Activated CD8-positive, alpha-beta T cell treated with anti-CD3 and anti-CD28 coated beads, Interleukin-2, amount 10 ng/mL, durations not matched to agents 7 days and 5 days (primary cell): ENCODE measurements around the gene MINAR1. TPM values are rescaled to one million over a fixed set of nuclear protein-coding genes. Genes with fewer than 3 reads are reported as not detected.

Experiments used
- ATAC-seq: fragments of 150-1000 bp; cut with Tn5 transposase; one replicate; pipeline ENCODE4 v1.10.0; 2021; ENCODE audit warnings: moderate library complexity
- CTCF ChIA-PET: fragments of 350-600 bp; sonication (Branson Sonifier 250); formaldehyde crosslinking; loops from one replicate; lab custom pipeline; 2021; ENCODE audit warnings: antibody characterized with exemption; lab: Charles Lee
- POLR2A ChIA-PET: fragments of 350-600 bp; sonication (Branson Sonifier 250); formaldehyde crosslinking; loops from one replicate; lab custom pipeline; 2021; ENCODE audit warnings: antibody characterized with exemption; lab: Charles Lee
- DNase-seq: peaks from one replicate; pipeline ENCODE4 v3.0.0-alpha.2; 2020
- H3K27ac Mint-ChIP-seq: one replicate; pipeline ENCODE4 v1.8.0; 2021; ENCODE audit warnings: mild to moderate bottlenecking, mixed read lengths
- H3K27me3 Mint-ChIP-seq: one replicate; pipeline ENCODE4 v1.8.0; 2021; ENCODE audit warnings: low read depth, mixed read lengths
- H3K36me3 Mint-ChIP-seq: one replicate; pipeline ENCODE4 v1.8.0; 2021; ENCODE audit warnings: low read depth, mixed read lengths
- H3K4me1 Mint-ChIP-seq: one replicate; pipeline ENCODE4 v1.8.0; 2021; ENCODE audit warnings: low read depth, mixed read lengths
- H3K4me3 Mint-ChIP-seq: one replicate; pipeline ENCODE4 v1.8.0; 2021; ENCODE audit warnings: mild to moderate bottlenecking, mixed read lengths
- H3K9me3 Mint-ChIP-seq: one replicate; pipeline ENCODE4 v1.8.0; 2022; ENCODE audit warnings: mixed read lengths; ENCODE audit not compliant: insufficient read depth
- total RNA-seq, 2 experiments: library from RNA; stranded (reverse); gene quantifications; one replicate each; pipeline ENCODE4 v1.2.3, GENCODE V29; 2021

MINAR1 gene
- total RNA-seq, 2 experiments from 2014 or later = 0.57 to 0.71 TPM

DNA sequence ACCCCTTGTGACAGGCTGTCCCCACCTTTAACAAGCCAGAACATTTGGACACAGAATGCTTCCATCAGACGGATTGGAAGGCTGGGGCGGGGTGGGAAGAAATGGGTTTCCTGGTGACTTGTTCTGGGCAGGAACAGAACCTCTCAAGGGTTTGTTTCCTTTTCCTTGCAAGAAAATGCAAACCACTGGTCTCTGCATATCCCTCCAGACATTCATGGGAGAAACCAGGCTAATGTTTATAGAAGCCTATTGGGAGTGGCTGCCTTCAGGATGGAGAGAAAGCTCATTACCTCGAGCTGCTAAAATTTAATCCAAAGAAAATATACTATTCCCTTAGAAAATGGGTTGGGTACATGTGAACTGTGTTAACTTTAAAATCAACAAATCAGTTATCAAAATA lies 21.9 kb downstream of the MINAR1 start:
- Mint-ChIP-seq H3K36me3 (no peaks in the 10 kb centered on the region), H3K27ac (no peak overlapping the region), H3K27me3 (peaks cover 5% of the 10 kb centered on the region), H3K9me3 (no peaks in the 10 kb centered on the region), H3K4me3 (no peak overlapping the region), H3K4me1 (no peaks in the 10 kb centered on the region)
- ATAC-seq = no peak
- no peak for DNase-seq
- ChIA-PET POLR2A (no interaction called here), CTCF (no interaction called here)

DNA sequence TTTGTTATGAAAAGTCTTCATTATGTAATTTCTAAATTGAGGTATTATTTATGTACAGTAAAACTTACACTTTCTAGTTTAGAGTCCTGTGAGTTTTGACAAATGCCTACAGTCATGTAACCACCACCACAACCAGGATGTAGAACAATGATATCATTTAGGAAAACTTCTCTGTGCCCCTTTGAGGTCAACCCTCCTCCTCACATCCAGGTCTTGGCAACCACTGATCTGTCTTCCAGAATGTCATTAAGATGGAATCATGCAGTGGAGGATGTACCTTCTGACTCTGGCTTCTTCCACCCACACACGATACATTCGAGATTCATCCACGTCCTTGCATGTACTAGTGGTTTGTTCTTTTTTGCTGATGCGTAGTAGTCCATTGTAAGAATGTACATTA lies 23.2 kb downstream of the MINAR1 start:
- H3K27ac Mint-ChIP-seq = no peak overlapping the region
- ChIA-PET CTCF (no interaction called here), POLR2A (no interaction called here)
- H3K4me1 Mint-ChIP-seq = no peaks in the 10 kb centered on the region
- H3K27me3 Mint-ChIP-seq = peaks cover 2% of the 10 kb centered on the region
- no peak overlapping the region for H3K4me3 Mint-ChIP-seq
- no peaks in the 10 kb centered on the region for H3K36me3 Mint-ChIP-seq
- H3K9me3 Mint-ChIP-seq = no peaks in the 10 kb centered on the region
- DNase-seq = no peak
- no peak for ATAC-seq

DNA sequence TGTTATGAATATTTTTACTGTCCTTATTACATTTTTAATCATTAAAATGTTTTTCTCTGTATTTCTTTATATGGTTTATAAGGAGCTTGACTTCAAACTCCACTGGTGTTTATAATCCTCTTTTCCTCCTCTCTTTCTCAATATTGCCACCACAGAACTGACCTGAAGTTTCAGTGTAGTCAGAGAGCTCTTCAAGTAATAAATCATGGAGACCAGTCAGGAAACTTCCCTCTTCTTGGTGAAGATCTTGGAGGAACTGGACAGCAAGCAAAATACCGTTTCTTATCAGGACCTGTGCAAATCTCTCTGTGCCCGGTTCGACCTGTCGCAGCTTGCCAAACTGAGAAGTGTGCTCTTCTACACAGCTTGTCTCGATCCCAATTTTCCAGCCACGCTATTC lies 23.8 kb downstream of the MINAR1 start:
- Mint-ChIP-seq H3K4me3 (no peak overlapping the region), H3K4me1 (no peaks in the 10 kb centered on the region), H3K9me3 (no peaks in the 10 kb centered on the region), H3K36me3 (no peaks in the 10 kb centered on the region), H3K27ac (no peak overlapping the region), H3K27me3 (peaks cover 2% of the 10 kb centered on the region)
- no peak for ATAC-seq
- POLR2A ChIA-PET = no interaction called here
- DNase-seq = no peak
- CTCF ChIA-PET = no interaction called here

DNA sequence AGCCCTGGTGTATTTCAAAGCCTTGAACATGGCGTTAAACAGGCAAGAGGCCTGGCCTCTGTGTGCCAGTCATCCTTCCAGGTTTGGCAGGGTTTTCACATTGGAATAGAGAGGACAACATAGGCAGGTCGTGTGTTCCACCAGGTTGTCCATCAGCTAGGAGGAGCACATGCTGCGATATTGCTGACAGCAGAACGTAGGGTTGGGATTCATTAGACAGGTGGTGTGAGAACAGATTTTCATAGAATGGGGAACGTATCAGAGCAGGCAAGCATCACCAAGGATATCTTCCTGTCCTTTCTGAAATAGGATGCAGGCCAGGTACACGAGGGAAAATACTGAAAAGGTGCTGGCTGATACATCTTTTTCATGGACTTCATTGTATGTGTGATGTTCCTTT lies 26.4 kb downstream of the MINAR1 start:
- ChIA-PET CTCF (no interaction called here), POLR2A (interaction anchor here (0.5 kb wide), 1 partner anchor 603 kb away, joined by 4 read pairs; no protein-coding TSS in a partner anchor)
- Mint-ChIP-seq H3K4me3 (no peak overlapping the region), H3K27ac (no peak overlapping the region), H3K27me3 (peaks cover 2% of the 10 kb centered on the region), H3K4me1 (no peaks in the 10 kb centered on the region), H3K36me3 (no peaks in the 10 kb centered on the region), H3K9me3 (no peaks in the 10 kb centered on the region)
- ATAC-seq = no peak
- DNase-seq = no peak

DNA sequence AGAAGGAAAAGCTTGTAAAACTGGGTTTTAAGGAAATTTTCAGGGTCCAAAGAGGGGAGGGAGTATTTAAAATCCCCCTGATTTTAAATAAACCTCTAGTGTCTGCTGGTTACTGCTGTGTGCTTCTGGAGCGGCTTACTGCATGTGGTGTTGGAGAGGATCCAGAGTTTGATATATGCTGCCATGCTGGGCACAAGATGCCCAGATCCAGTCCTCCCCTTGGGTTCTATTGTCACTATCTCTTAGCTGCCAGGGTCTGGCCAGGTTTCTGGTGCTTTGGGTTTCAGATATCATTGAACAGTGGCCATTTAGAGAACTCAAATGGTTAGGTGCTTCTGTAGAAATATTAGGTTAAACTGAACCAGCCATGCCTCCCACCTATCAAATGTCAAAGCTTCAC lies 27.5 kb downstream of the MINAR1 start:
- ATAC-seq (no peak), DNase-seq (no peak)
- CTCF ChIA-PET = interaction anchor here (1.1 kb wide), 1 partner anchor 136 kb away, joined by 3 read pairs; no protein-coding TSS in a partner anchor
- Mint-ChIP-seq H3K9me3 (no peaks in the 10 kb centered on the region), H3K36me3 (no peaks in the 10 kb centered on the region), H3K27me3 (peaks cover 2% of the 10 kb centered on the region), H3K4me3 (no peak overlapping the region), H3K27ac (no peak overlapping the region), H3K4me1 (no peaks in the 10 kb centered on the region)
- POLR2A ChIA-PET = no interaction called here

DNA sequence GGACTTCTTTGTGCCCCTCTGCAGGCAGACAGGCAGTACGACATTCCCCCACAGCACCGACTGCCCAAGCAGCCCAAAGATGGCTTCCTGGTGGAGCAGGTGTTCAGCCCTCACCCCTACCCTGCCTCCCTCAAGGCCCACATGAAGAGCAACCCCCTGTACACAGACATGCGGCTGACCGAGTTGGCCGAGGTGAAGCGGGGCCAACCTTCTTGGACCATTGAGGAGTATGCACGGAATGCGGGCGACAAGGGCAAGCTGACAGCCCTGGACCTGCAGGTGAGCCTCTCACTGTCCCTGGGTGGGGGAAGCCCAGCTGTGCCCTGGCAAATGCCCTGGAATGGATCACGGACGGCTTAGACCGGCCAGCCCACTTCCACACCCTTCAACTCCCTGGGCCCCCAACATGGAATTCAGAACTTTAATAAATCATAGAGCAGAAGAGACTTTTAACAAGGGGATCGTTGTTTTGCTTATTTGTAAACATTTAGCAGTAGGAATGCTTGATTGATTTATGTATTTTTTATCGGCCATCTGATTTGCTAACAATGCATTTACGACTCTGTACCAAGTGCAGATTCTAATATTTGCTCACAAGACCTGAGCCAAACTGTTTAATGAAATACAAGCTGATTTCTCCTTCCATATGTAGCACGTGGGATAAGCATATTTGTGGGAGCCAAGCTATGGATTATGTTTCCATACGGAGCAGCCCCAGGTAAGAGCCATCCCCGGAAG lies 31.1 kb downstream of the MINAR1 start:
- POLR2A ChIA-PET = interaction anchor here (0.7 kb wide), 1 partner anchor 322 kb away, joined by 3 read pairs; no protein-coding TSS in a partner anchor
- H3K4me3 Mint-ChIP-seq = no peak overlapping the region
- H3K27me3 Mint-ChIP-seq = no peaks in the 10 kb centered on the region

DNA sequence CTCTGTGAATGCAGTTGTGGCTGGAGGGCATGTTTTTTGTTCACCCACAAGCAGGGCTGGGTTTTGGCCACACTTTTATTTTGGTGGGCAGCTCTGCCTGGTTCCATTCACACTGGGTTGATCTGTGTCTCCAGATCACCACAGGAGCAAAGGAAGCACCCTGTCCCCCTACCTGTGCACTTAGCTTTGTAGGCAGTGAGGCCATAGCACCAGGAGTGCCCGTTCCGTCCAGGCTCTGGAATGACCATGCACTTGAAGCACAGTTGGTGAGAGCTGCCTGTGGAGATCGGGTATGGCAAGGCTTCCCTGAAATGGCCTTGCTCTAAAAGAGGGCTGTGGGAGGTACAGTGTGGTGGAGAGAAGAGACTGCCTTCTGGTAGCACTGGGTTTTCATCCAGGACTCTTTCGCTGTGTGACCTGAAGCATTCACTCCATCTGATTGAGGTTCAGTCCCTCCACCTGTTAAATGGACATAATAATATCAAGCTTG lies 31.7 kb downstream of the MINAR1 start:
- no peaks in the 10 kb centered on the region for H3K9me3 Mint-ChIP-seq
- CTCF ChIA-PET = no interaction called here
- no peak for ATAC-seq

More for the DNA sequence above, 31.1 kb downstream of the MINAR1 start:
- ATAC-seq = no peak
- H3K4me1 Mint-ChIP-seq = no peaks in the 10 kb centered on the region
- no peak overlapping the region for H3K27ac Mint-ChIP-seq
- no peaks in the 10 kb centered on the region for H3K36me3 Mint-ChIP-seq
- CTCF ChIA-PET = interaction anchor here (1.2 kb wide), 1 partner anchor 12 kb away, joined by 3 read pairs; no protein-coding TSS in a partner anchor
- no peaks in the 10 kb centered on the region for H3K9me3 Mint-ChIP-seq
- DNase-seq = no peak

DNA sequence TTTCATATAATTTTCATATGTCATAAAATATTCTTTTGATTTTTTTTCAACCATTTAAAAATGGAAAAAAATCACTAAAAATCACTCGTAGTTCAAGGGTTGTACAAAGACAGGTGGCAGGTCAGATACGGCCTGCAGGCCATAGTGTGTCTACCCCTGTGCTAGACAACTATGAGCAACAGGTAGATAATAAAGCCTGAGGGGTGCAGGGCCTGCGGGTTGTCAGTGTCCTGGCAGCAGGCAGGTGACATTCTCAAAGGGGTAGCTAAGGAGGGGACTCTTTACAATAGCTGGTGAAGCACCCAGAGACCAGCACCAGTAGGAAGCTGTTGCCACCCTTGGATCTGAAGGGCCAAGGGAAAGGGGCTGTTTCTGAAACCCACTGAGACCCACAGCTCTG lies 34.4 kb downstream of the MINAR1 start:
- no peak overlapping the region for H3K4me3 Mint-ChIP-seq
- H3K9me3 Mint-ChIP-seq = no peaks in the 10 kb centered on the region
- ChIA-PET CTCF (no interaction called here), POLR2A (no interaction called here)
- DNase-seq (no peak), ATAC-seq (no peak)
- no peaks in the 10 kb centered on the region for H3K27me3 Mint-ChIP-seq
- no peaks in the 10 kb centered on the region for H3K36me3 Mint-ChIP-seq
- H3K27ac Mint-ChIP-seq = no peak overlapping the region
- H3K4me1 Mint-ChIP-seq = no peaks in the 10 kb centered on the region

More for the DNA sequence above, 31.7 kb downstream of the MINAR1 start:
- H3K27ac Mint-ChIP-seq = no peak overlapping the region
- H3K36me3 Mint-ChIP-seq = no peaks in the 10 kb centered on the region
- H3K4me1 Mint-ChIP-seq = no peaks in the 10 kb centered on the region
- no peak overlapping the region for H3K4me3 Mint-ChIP-seq
- H3K27me3 Mint-ChIP-seq = no peaks in the 10 kb centered on the region
- POLR2A ChIA-PET = no interaction called here
- DNase-seq = no peak

DNA sequence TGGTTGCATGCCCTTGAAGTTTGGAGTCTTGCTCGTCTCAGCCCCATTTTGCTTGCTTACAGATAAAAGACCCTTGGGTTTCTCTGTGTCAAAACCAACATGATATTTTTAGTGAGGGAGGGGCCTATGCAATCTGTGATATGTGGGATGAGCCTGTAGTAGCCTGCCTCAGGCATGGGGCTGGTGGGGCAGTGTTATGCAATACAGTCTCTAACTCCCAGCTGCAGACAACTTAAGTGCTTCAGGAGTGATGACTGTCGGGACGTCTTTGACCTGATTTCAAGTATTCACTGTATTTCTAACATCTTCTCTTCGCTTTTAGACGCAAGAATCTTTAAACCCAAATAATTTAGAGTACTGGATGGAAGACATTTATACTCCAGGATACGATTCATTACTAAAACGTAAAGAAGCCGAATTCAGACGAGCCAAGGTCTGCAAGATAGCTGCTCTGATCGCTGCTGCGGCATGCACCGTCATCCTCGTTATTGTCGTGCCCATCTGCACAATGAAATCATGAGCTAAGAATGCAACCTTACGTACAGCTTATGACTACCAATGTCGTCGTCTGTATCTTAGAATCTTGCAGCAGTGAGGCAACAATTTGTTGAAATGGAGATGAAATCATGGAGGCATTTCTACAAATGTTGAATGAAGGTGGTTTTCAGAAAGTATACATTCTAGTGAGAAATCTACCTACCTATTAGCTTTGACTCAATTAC lies 35.9 kb downstream of the MINAR1 start:
- no peaks in the 10 kb centered on the region for H3K9me3 Mint-ChIP-seq
- CTCF ChIA-PET = no interaction called here
- POLR2A ChIA-PET = no interaction called here
- no peak overlapping the region for H3K4me3 Mint-ChIP-seq
- H3K4me1 Mint-ChIP-seq = no peaks in the 10 kb centered on the region
- DNase-seq (no peak), ATAC-seq (no peak)
- H3K27ac Mint-ChIP-seq = no peak overlapping the region
- no peaks in the 10 kb centered on the region for H3K27me3 Mint-ChIP-seq
- H3K36me3 Mint-ChIP-seq = no peaks in the 10 kb centered on the region

DNA sequence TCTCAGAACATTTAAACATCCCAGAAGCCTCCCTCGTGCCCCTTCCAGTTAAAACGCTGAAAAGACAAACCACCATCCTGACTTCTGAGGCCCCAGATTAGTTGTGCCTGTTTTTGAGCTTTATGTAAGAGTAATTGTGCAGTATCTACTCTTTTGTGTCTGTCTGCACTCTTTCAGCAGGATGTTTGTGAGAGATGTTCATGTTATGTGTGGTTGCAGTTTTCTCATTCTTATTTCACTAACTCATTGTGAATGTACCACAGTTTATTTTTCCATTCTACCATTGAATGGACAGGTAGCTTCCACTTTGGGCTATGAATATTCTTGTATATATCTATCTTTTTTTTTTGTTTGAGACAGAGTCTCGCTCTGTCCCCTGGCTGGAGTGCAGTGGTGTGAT lies 40.3 kb downstream of the MINAR1 start:
- DNase-seq (no peak), ATAC-seq (no peak)
- H3K27me3 Mint-ChIP-seq = no peaks in the 10 kb centered on the region
- ChIA-PET POLR2A (no interaction called here), CTCF (interaction anchor here (1.3 kb wide), 1 partner anchor 92 kb away, joined by 3 read pairs; no protein-coding TSS in a partner anchor)
- no peak overlapping the region for H3K4me3 Mint-ChIP-seq
- H3K27ac Mint-ChIP-seq = no peak overlapping the region
- no peaks in the 10 kb centered on the region for H3K9me3 Mint-ChIP-seq
- H3K4me1 Mint-ChIP-seq = no peaks in the 10 kb centered on the region
- H3K36me3 Mint-ChIP-seq = no peaks in the 10 kb centered on the region

DNA sequence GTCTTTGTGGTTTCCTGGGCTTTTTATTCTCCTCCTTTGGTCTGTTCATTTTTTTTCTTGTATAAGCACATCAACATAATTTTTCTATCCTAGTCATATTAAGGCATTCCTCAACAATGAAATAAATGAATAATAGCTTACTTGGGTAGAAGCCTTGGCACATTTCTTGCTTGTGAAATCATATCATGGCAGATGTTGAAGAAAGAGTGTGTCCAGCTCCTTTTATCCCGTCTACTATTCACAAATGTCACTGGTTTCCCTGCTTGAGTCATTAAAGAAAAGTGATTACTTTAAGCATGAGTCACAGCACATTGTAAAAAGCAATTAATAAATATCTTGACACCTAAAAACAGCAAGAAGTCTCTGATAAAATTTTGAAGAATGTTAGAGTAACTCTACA lies 42.1 kb downstream of the MINAR1 start:
- ATAC-seq = no peak
- no peak for DNase-seq
- ChIA-PET POLR2A (no interaction called here), CTCF (no interaction called here)
- no peaks in the 10 kb centered on the region for H3K4me1 Mint-ChIP-seq
- H3K36me3 Mint-ChIP-seq = no peaks in the 10 kb centered on the region
- H3K27ac Mint-ChIP-seq = no peak overlapping the region
- no peak overlapping the region for H3K4me3 Mint-ChIP-seq
- no peaks in the 10 kb centered on the region for H3K27me3 Mint-ChIP-seq
- H3K9me3 Mint-ChIP-seq = no peaks in the 10 kb centered on the region

DNA sequence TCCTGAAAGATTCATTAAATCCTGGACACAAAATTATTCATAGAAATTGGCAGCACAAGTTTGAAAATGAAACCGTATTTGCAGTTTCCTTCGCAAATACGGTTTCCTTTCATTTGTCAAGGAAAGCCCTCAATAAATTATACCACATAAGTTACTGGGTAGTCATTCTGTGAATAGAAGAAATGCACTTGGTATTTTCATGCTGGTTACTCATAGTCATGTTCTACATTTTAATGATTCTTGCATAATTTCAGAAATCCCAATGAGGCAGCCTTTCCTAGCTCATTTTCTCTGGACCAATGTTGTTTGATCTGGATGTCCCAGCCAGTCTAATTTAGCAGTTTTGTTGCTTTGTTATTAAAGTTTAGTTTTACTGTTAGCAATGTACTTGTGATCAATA lies 43.2 kb downstream of the MINAR1 start:
- ATAC-seq (no peak), DNase-seq (no peak)
- H3K27ac Mint-ChIP-seq = no peak overlapping the region
- H3K9me3 Mint-ChIP-seq = no peaks in the 10 kb centered on the region
- POLR2A ChIA-PET = no interaction called here
- H3K36me3 Mint-ChIP-seq = no peaks in the 10 kb centered on the region
- no peaks in the 10 kb centered on the region for H3K27me3 Mint-ChIP-seq
- H3K4me3 Mint-ChIP-seq = no peak overlapping the region
- no peaks in the 10 kb centered on the region for H3K4me1 Mint-ChIP-seq
- CTCF ChIA-PET = no interaction called here
